HUES6 (cell line): ENCODE results near the gene CADPS.

Source experiments
- H3K27ac ChIP-seq: 2 replicates; pipeline ENCODE4 v1.7.0; 2013; ENCODE audit warnings: low read depth, mild to moderate bottlenecking, low read length, inconsistent platforms
- H3K27me3 ChIP-seq: 2 replicates; pipeline ENCODE4 v1.6.1; 2013; ENCODE audit warnings: low read length; ENCODE audit not compliant: control insufficient read depth, insufficient read depth
- H3K36me3 ChIP-seq: 2 replicates; pipeline ENCODE4 v1.6.1; 2013; ENCODE audit warnings: low read length; ENCODE audit not compliant: control insufficient read depth, insufficient read depth
- H3K4me1 ChIP-seq: 2 replicates; pipeline ENCODE4 v1.6.1; 2013; ENCODE audit warnings: low read length; ENCODE audit not compliant: control insufficient read depth, insufficient read depth
- H3K4me3 ChIP-seq: 2 replicates; pipeline ENCODE4 v1.5.1; 2013; ENCODE audit warnings: low read depth, low read length
- H3K9ac ChIP-seq: one replicate; pipeline ENCODE4 v1.6.1; 2013; ENCODE audit warnings: mild to moderate bottlenecking, low read length
- H3K9me3 ChIP-seq: 2 replicates; pipeline ENCODE4 v1.6.1; 2013; ENCODE audit warnings: low read depth, low read length; ENCODE audit not compliant: control insufficient read depth, insufficient read depth

Gene CADPS

GRCh38 chr3:62812631-62813030, 62.6 kb downstream of the CADPS start:
- no peak overlapping the region for H3K4me3 ChIP-seq
- no peaks in the 10 kb centered on the region for H3K27me3 ChIP-seq
- H3K9me3 ChIP-seq: no peaks in the 10 kb centered on the region
- no peak overlapping the region for H3K9ac ChIP-seq
- peaks cover 13% of the 10 kb centered on the region for H3K4me1 ChIP-seq
- H3K36me3 ChIP-seq: no peaks in the 10 kb centered on the region
- H3K27ac ChIP-seq: no peak overlapping the region

DNA sequence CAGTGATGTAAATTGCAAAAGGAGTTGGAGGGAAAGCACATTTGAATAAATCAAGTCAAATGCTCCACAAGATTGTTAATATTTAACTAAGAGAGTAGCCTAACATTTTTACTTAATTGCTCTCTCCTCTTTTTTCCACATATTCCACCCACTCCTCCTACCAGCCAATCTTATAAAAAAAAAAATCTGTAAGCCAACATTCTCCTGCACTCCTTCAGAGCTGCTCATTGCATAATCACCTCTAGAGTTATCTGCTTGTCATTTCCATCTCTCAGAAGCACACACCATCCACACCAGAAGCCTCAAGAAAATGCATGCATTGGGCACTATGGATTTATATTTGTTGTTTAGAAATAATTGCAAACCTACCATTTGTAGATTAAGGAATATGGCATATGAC, 64.1 kb downstream of the CADPS start:
- H3K4me3 ChIP-seq: no peak overlapping the region
- H3K9ac ChIP-seq: no peak overlapping the region
- no peaks in the 10 kb centered on the region for H3K36me3 ChIP-seq
- no peak overlapping the region for H3K27ac ChIP-seq
- H3K27me3 ChIP-seq: no peaks in the 10 kb centered on the region
- H3K9me3 ChIP-seq: no peaks in the 10 kb centered on the region
- peaks cover 7% of the 10 kb centered on the region for H3K4me1 ChIP-seq

- no peaks in the 10 kb centered on the region for H3K9me3 ChIP-seq
- H3K36me3 ChIP-seq: no peaks in the 10 kb centered on the region
- H3K4me3 ChIP-seq: no peak overlapping the region
- no peaks in the 10 kb centered on the region for H3K27me3 ChIP-seq
- H3K9ac ChIP-seq: no peak overlapping the region
- no peak overlapping the region for H3K27ac ChIP-seq
- peaks cover 17% of the 10 kb centered on the region for H3K4me1 ChIP-seq
These were observed 65.8 kb downstream of the CADPS start for GRCh38 chr3:62809369-62809768.

DNA sequence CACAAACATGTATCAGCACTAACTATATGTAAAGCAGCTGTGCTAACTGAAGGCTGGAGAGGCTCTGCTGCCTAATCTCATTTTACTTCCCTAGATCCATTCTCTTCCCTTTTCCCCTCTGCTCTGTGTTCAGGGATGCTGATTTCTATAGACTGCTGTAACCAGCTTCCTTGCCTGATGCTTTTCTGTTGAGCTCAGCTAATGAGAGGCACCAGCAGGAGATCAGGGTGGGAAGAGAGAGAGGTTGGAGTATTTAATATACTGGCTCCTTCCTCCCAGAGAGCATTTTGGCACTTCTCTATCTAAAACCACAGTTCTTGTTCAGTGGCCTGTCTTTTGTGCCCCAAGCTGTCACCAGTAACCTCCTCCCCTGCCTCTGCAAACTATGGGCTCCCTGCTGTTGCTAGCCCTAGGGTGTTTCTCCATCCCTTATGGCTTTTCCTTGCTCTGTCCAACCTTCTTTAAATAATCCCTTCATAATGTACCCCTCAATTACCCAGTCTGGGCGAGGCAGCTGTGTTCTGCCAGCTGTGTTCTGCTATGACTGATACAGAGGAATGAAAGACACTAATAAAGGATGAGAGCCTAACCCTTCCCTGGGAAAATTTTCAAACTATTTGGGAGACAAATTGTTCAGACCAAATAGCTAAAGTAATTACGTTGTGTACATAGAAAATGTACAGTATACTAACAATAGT, 69.5 kb downstream of the CADPS start:
- Histone ChIP-seq H3K4me1 (peaks cover 12% of the 10 kb centered on the region), H3K4me3 (no peak overlapping the region), H3K9ac (no peak overlapping the region), H3K27ac (no peak overlapping the region), H3K27me3 (no peaks in the 10 kb centered on the region), H3K36me3 (no peaks in the 10 kb centered on the region), H3K9me3 (no peaks in the 10 kb centered on the region)

DNA sequence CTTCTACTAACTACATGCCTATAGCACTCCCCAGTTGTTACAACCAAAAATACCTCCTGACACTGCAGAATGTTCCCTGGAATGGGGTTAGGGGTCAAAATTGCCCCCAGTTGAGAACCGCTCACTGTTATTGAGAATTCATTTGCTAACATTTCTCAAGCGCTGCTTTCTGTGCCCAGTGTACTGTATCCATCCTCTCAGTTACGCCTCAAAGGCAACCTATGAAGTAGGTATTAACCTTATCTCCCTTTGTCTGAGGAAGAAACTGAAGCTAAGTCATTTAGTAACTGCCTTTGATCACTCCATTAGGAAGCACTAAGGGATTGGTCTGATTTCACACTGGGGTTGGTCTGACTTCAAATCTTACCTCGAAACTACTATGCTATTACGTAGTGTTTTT, 70.1 kb downstream of the CADPS start:
- Histone ChIP-seq H3K4me1 (peaks cover 12% of the 10 kb centered on the region; the same call in 1 of the 2 replicates), H3K9me3 (no peaks in the 10 kb centered on the region), H3K27me3 (no peaks in the 10 kb centered on the region), H3K4me3 (no peak overlapping the region), H3K9ac (no peak overlapping the region), H3K36me3 (no peaks in the 10 kb centered on the region), H3K27ac (no peak overlapping the region)

DNA sequence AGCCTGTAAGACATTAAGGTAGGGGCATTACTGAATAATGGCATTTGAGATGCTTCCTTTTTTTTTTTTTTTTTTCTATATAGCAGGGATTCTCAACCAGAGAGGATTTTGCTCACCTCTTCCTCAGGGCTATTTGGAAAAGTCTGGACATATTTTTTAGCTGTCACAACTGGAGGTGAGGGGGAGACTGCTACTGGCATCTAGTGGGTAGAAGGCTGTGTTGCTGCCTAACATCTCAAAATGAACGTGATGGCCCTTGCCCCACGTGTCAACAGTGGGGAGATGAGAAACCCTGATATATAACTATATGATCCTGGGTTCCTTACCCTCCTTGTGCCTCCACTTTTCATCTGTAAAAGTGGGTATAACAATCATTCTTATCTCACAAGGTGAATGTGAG, 71.9 kb downstream of the CADPS start:
- Histone ChIP-seq H3K4me1 (peaks cover 17% of the 10 kb centered on the region), H3K27me3 (no peaks in the 10 kb centered on the region), H3K9ac (no peak overlapping the region), H3K4me3 (no peak overlapping the region), H3K27ac (no peak overlapping the region), H3K9me3 (no peaks in the 10 kb centered on the region), H3K36me3 (no peaks in the 10 kb centered on the region)

DNA sequence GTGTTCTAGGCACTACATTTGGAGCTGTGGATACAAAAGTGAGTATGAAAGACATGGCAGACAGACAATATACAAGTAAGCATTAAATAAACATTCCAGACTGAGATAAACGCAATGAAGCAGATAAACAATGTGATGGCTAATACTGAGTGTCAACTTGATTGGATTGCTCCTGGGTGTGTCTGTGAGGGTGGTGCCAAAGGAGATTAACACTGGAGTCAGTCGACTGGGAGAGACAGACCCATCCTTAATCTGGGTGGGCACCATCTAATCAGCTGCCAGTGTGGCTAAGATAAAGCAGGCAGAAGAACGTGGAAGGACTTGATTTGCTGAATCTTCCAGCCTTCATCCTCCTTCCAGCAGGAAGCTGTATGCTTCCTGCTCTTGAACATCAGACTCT, 77.2 kb downstream of the CADPS start:
- Histone ChIP-seq H3K4me1 (peaks cover 16% of the 10 kb centered on the region; the same call in 1 of the 2 replicates), H3K27ac (no peak overlapping the region), H3K9ac (no peak overlapping the region), H3K9me3 (no peaks in the 10 kb centered on the region), H3K27me3 (no peaks in the 10 kb centered on the region), H3K36me3 (no peaks in the 10 kb centered on the region), H3K4me3 (no peak overlapping the region)

- Histone ChIP-seq H3K27me3 (no peaks in the 10 kb centered on the region), H3K9ac (no peak overlapping the region), H3K9me3 (no peaks in the 10 kb centered on the region), H3K4me3 (no peak overlapping the region), H3K27ac (no peak overlapping the region; the same call in 1 of the 2 replicates), H3K36me3 (no peaks in the 10 kb centered on the region), H3K4me1 (peaks cover 16% of the 10 kb centered on the region; the same call in 1 of the 2 replicates)
These were observed 78.1 kb downstream of the CADPS start for GRCh38 chr3:62797132-62797531.

- Histone ChIP-seq H3K4me1 (peaks cover 16% of the 10 kb centered on the region; the same call in 1 of the 2 replicates), H3K4me3 (no peak overlapping the region), H3K36me3 (no peaks in the 10 kb centered on the region), H3K27me3 (no peaks in the 10 kb centered on the region), H3K9me3 (no peaks in the 10 kb centered on the region), H3K9ac (no peak overlapping the region), H3K27ac (no peak overlapping the region; the same call in 1 of the 2 replicates)
These were observed 79.1 kb downstream of the CADPS start for GRCh38 chr3:62795978-62796657.

DNA sequence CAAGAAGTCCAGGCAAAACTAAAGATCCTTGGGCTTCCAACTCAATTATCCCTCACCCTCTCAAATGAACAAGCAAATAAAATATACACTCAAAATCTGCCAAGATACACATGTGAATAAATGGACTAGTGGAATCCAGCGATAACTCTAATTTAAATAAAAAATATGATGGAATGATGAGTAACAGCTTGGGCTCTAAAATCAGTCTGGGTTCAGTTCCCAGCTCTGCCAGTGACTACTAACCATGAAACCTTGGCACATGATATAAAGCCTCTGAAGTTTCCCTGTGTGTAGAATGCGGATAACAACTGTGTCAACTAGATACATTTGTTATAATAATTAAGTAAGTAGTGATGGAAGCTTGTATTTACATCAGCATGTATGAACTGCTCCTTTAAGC, 81.3 kb downstream of the CADPS start:
- Histone ChIP-seq H3K36me3 (no peaks in the 10 kb centered on the region), H3K4me1 (peaks cover 11% of the 10 kb centered on the region; the same call in 1 of the 2 replicates), H3K9ac (no peak overlapping the region), H3K27ac (no peak overlapping the region), H3K27me3 (no peaks in the 10 kb centered on the region), H3K4me3 (no peak overlapping the region), H3K9me3 (no peaks in the 10 kb centered on the region)

- Histone ChIP-seq H3K4me1 (peaks cover 6% of the 10 kb centered on the region; the same call in 1 of the 2 replicates), H3K27me3 (no peaks in the 10 kb centered on the region), H3K4me3 (no peak overlapping the region), H3K27ac (no peak overlapping the region), H3K9ac (no peak overlapping the region), H3K9me3 (no peaks in the 10 kb centered on the region), H3K36me3 (no peaks in the 10 kb centered on the region)
These were observed 89.8 kb downstream of the CADPS start for GRCh38 chr3:62785384-62785783.
